H1 (cell line): ENCODE measurements around the gene DOCK3. TPM values are rescaled to one million over a fixed set of nuclear protein-coding genes. Genes with fewer than 3 reads are reported as not detected.

ENCODE experiments used
- CTCF ChIA-PET: fragments of 300-600 bp; sonication (Branson Sonifier 250); formaldehyde crosslinking; loops from one replicate; lab custom pipeline; 2021; ENCODE audit not compliant: partially characterized antibody; lab: Charles Lee
- POLR2A ChIA-PET: fragments of 300-600 bp; sonication (Branson Sonifier 250); formaldehyde crosslinking; loops from one replicate; lab custom pipeline; 2021; ENCODE audit warnings: inconsistent platforms; ENCODE audit not compliant: partially characterized antibody; lab: Charles Lee
- DNase-seq, 2 experiments: peaks; one replicate each; pipeline versions ENCODE4 v3.0.0 to v3.0.0-alpha.2; 2010 to 2022; ENCODE audit warnings: low spot score in 2 of 2, low read depth in 1 of 2, mixed read lengths in 1 of 2
- FAIRE-seq: peaks from 2 replicates; lab custom pipeline; 2011; peaks lifted over from hg19 to GRCh38; lab: Jason Lieb, UNC
- H2AFZ ChIP-seq: 2 replicates; pipeline ENCODE4 v1.8.1; 2012; ENCODE audit warnings: low read length, inconsistent platforms
- H2AK5ac ChIP-seq: 2 replicates; pipeline ENCODE4 v1.6.1; 2013; ENCODE audit warnings: low read depth, low read length
- H2BK120ac ChIP-seq: replicated peaks from 2 replicates; pipeline ENCODE3; 2013; ENCODE audit warnings: low read depth, low read length, inconsistent platforms
- H2BK12ac ChIP-seq: 2 replicates; pipeline ENCODE4 v1.6.1; 2013; ENCODE audit warnings: low read depth, low read length
- H2BK15ac ChIP-seq: 2 replicates; pipeline ENCODE4 v1.6.1; 2013; ENCODE audit warnings: low read length
- H2BK20ac ChIP-seq: 2 replicates; pipeline ENCODE4 v1.6.1; 2013; ENCODE audit warnings: low read length
- H2BK5ac ChIP-seq: 2 replicates; pipeline ENCODE4 v1.6.1; 2013; ENCODE audit warnings: low read depth, low read length
- H3K14ac ChIP-seq: 2 replicates; pipeline ENCODE4 v1.6.1; 2013; ENCODE audit warnings: inconsistent platforms; ENCODE audit not compliant: insufficient read length
- H3K18ac ChIP-seq: 2 replicates; pipeline ENCODE4 v1.6.1; 2013; ENCODE audit warnings: low read length; ENCODE audit errors: extremely low read depth
- H3K23ac ChIP-seq: 2 replicates; pipeline ENCODE4 v1.6.1; 2013; ENCODE audit warnings: inconsistent platforms; ENCODE audit not compliant: insufficient read length
- H3K23me2 ChIP-seq: 2 replicates; pipeline ENCODE4 v1.6.1; 2013; ENCODE audit warnings: low read depth, low read length
- H3K27ac ChIP-seq: 2 replicates; pipeline ENCODE4 v1.6.1; 2011; ENCODE audit warnings: low read depth, low read length, inconsistent platforms
- H3K27me3 ChIP-seq, 4 experiments: replicated peaks in 1 of 4; 1 replicate in 1 of 4; 2 replicates in 3 of 4; pipeline versions ENCODE4 v1.6.1 to v1.8.1; 2011 to 2013; ENCODE audit warnings: low read length in 3 of 4, mild to moderate bottlenecking in 3 of 4, inconsistent platforms in 2 of 4, mixed read lengths in 2 of 4, moderate library complexity in 1 of 4; ENCODE audit not compliant: control insufficient read depth in 3 of 4, insufficient read depth in 3 of 4; ENCODE audit errors: extremely low read depth in 1 of 4
- H3K36me3 ChIP-seq, 4 experiments: 2 replicates each; pipeline versions ENCODE4 v1.6.1 to v1.8.1; 2011 to 2013; ENCODE audit warnings: mild to moderate bottlenecking in 4 of 4, low read length in 3 of 4, moderate library complexity in 2 of 4, control low read depth in 1 of 4, inconsistent platforms in 1 of 4; ENCODE audit not compliant: insufficient read depth in 4 of 4, control insufficient read depth in 2 of 4
- H3K4ac ChIP-seq: replicated peaks from 2 replicates; pipeline ENCODE3; 2013; ENCODE audit warnings: low read length, low read depth, mixed read lengths, inconsistent platforms; ENCODE audit not compliant: insufficient read length
- H3K4me1 ChIP-seq, 4 experiments: replicated peaks in 1 of 4; 1 replicate in 1 of 4; 2 replicates in 3 of 4; pipeline versions ENCODE4 v1.6.1 to v1.8.1; 2011 to 2013; ENCODE audit warnings: low read length in 3 of 4, inconsistent platforms in 2 of 4, mixed read lengths in 1 of 4; ENCODE audit not compliant: insufficient read depth in 4 of 4, control insufficient read depth in 3 of 4
- H3K4me2 ChIP-seq, 2 experiments: 2 replicates each; pipeline versions ENCODE4 v1.6.1 to v1.8.1; 2011 to 2013; ENCODE audit warnings: low read depth in 2 of 2, low read length in 2 of 2, control low read depth in 1 of 2, inconsistent platforms in 1 of 2, mild to moderate bottlenecking in 1 of 2; ENCODE audit not compliant: insufficient read depth in 1 of 2
- H3K4me3 ChIP-seq, 4 experiments: fragments of 200-600, 300-600 bp in 1 of 4; sonication (generic), shearing (Covaris generic), sonication (Bioruptor Twin) in 1 of 4; 2 replicates each; pipeline versions ENCODE4 v1.5.1 to v1.8.1; 2011 to 2016; ENCODE audit warnings: low read length in 4 of 4, low read depth in 3 of 4, control low read depth in 2 of 4, inconsistent platforms in 2 of 4, mild to moderate bottlenecking in 2 of 4, mixed read lengths in 1 of 4, moderate library complexity in 1 of 4; ENCODE audit not compliant: insufficient read depth in 2 of 4; ENCODE audit errors: extremely low read depth in 1 of 4
- H3K56ac ChIP-seq: replicated peaks from 2 replicates; pipeline ENCODE3; 2013; ENCODE audit warnings: low read depth, mild to moderate bottlenecking, mixed read lengths, low read length, inconsistent platforms; ENCODE audit not compliant: insufficient read length
- H3K79me1 ChIP-seq: 2 replicates; pipeline ENCODE4 v1.6.1; 2013; ENCODE audit warnings: low read depth, low read length, control low read depth
- H3K79me2 ChIP-seq, 2 experiments: 2 replicates each; pipeline versions ENCODE4 v1.6.1 to v1.8.1; 2012 to 2013; ENCODE audit warnings: low read length in 2 of 2, mild to moderate bottlenecking in 2 of 2, inconsistent platforms in 1 of 2; ENCODE audit not compliant: insufficient read depth in 2 of 2, control insufficient read depth in 1 of 2
- H3K9ac ChIP-seq, 4 experiments: replicated peaks in 1 of 4; 1 replicate in 1 of 4; 2 replicates in 3 of 4; pipeline versions ENCODE4 v1.6.1 to v1.8.1; 2011 to 2013; ENCODE audit warnings: low read depth in 3 of 4, low read length in 3 of 4, control low read depth in 2 of 4, mild to moderate bottlenecking in 2 of 4, moderate library complexity in 2 of 4, inconsistent platforms in 1 of 4; ENCODE audit errors: extremely low read depth in 1 of 4
- H3K9me3 ChIP-seq, 2 experiments: 2 replicates each; pipeline versions ENCODE4 v1.6.1 to v1.8.1; 2012 to 2013; ENCODE audit warnings: mild to moderate bottlenecking in 2 of 2, moderate library complexity in 2 of 2, control low read depth in 1 of 2, inconsistent platforms in 1 of 2, low read depth in 1 of 2, low read length in 1 of 2, mixed read lengths in 1 of 2; ENCODE audit not compliant: insufficient read depth in 2 of 2
- H4K20me1 ChIP-seq, 2 experiments: replicated peaks in 1 of 2; 2 replicates each; pipeline versions ENCODE3 to v1.8.1; 2011 to 2013; ENCODE audit warnings: inconsistent platforms in 2 of 2, low read length in 2 of 2, mild to moderate bottlenecking in 1 of 2; ENCODE audit not compliant: insufficient read depth in 2 of 2, control insufficient read depth in 1 of 2
- H4K5ac ChIP-seq: 2 replicates; pipeline ENCODE4 v1.6.1; 2013; ENCODE audit warnings: low read length, low read depth, mixed read lengths, inconsistent platforms; ENCODE audit not compliant: insufficient read length
- H4K8ac ChIP-seq: 2 replicates; pipeline ENCODE4 v1.8.0; 2013; ENCODE audit warnings: mild to moderate bottlenecking, moderate library complexity, low read length, inconsistent platforms; ENCODE audit not compliant: insufficient read depth; ENCODE audit errors: extremely low read depth
- H4K91ac ChIP-seq: replicated peaks from 2 replicates; pipeline ENCODE3; 2013; ENCODE audit warnings: low read length, mixed read lengths, inconsistent platforms; ENCODE audit not compliant: insufficient read length
- HDAC2 ChIP-seq, 2 experiments: fragments of 300-600 bp in 1 of 2; sonication (generic) in 1 of 2; IDR thresholded peaks; 2 replicates each; pipeline ENCODE4 v1.6.1; 2011 to 2012; ENCODE audit warnings: low read depth in 2 of 2, low read length in 2 of 2, mild to moderate bottlenecking in 2 of 2, moderate library complexity in 2 of 2, borderline replicate concordance in 1 of 2, inconsistent platforms in 1 of 2
- RFX5 ChIP-seq: IDR thresholded peaks from 2 replicates; pipeline ENCODE4 v1.6.1; 2011; ENCODE audit warnings: low read depth, low read length, improper control_type of control experiment, borderline replicate concordance
- TCF12 ChIP-seq: IDR thresholded peaks from 2 replicates; pipeline ENCODE4 v1.6.1; 2011; ENCODE audit warnings: low read depth, mild to moderate bottlenecking, low read length
- WGBS, 2 experiments: shearing (Covaris generic) in 1 of 2; methylation state at CpG; one replicate each; pipeline versions ENCODE4 v1.1.6 to v1.1.7; 2013 to 2015; ENCODE audit warnings: low lambda C conversion rate in 2 of 2, mixed read lengths in 2 of 2, inconsistent platforms in 1 of 2, low coverage in 1 of 2, missing lambda C conversion rate in 1 of 2; ENCODE audit not compliant: insufficient replicate concordance in 2 of 2, insufficient coverage in 1 of 2, insufficient read length in 1 of 2; ENCODE audit errors: extremely low coverage in 1 of 2, missing lambda C conversion rate in 1 of 2; 5-methylcytosine and 5-hydroxymethylcytosine counted together
- polyA plus RNA-seq, 7 experiments: library from polyadenylated mRNA; depleted of rRNA in 3 of 7; stranded (reverse) in 5 of 7; unstranded in 2 of 7; fragments of >200 nt in 5 of 7; fragments of 200-250 nt in 2 of 7; gene quantifications; 1 replicate in 5 of 7; 2 replicates in 1 of 7; 4 replicates in 1 of 7; pipeline versions ENCODE4 v1.2.1 to v1.2.3, GENCODE V29; 2011 to 2013; ENCODE audit warnings: missing spikeins in 2 of 7, mixed read lengths in 2 of 7
- total RNA-seq: library from RNA; stranded (reverse); fragmentation: NEBNext Ultra II Directional; extraction: Animal tissue kit (Norgen Biotek cat#: 25700); gene quantifications from 2 replicates; pipeline ENCODE4 v1.2.1, GENCODE V29; 2021

DOCK3 gene
- total and polyA plus RNA-seq, 2 of the 8 experiments (the other 6 are each of a cell fraction or from before 2014, with no cell fraction given) = 2.7 to 5.0 TPM

GRCh38 chr3:51373658-51374421, 699.1 kb downstream of the DOCK3 start:
- H3K9me3 ChIP-seq = no peaks in the 10 kb centered on the region
- H3K9ac ChIP-seq = no peak overlapping the region
- H2BK12ac ChIP-seq = no peak overlapping the region
- H3K4me1 ChIP-seq = no peaks in the 10 kb centered on the region
- no peak overlapping the region for H4K8ac ChIP-seq
- no peaks in the 10 kb centered on the region for H3K27me3 ChIP-seq
- peaks cover 0 to 6% (median 0%) of the 10 kb centered on the region in 4 experiments; a peak in 3 of 8 replicates for H3K36me3 ChIP-seq
- H4K20me1 ChIP-seq = peaks cover 0 to 2% of the 10 kb centered on the region in 2 experiments
- ChIA-PET POLR2A (no interaction called here), CTCF (interaction anchor here (3.9 to 5.5 kb wide), 2 partner anchors 274 to 746 kb away, joined by 14 to 51 read pairs; no protein-coding TSS in a partner anchor)
- H3K18ac ChIP-seq = no peak overlapping the region
- no peak overlapping the region for H3K4me3 ChIP-seq
- H2AFZ ChIP-seq = no peak overlapping the region
- H2BK20ac ChIP-seq = no peak overlapping the region
- H2AK5ac ChIP-seq = no peak overlapping the region
- H3K79me1 ChIP-seq = no peaks in the 10 kb centered on the region
- H3K4ac ChIP-seq = no peak overlapping the region
- H3K4me2 ChIP-seq = no peak overlapping the region
- H2BK15ac ChIP-seq = no peak overlapping the region
- H4K91ac ChIP-seq = no peak overlapping the region
- H3K23me2 ChIP-seq = no peaks in the 10 kb centered on the region
- DNase-seq = no peak
- no peak overlapping the region for H3K23ac ChIP-seq
- no peak overlapping the region for H3K56ac ChIP-seq
- H2BK120ac ChIP-seq = no peak overlapping the region
- H4K5ac ChIP-seq = no peak overlapping the region
- FAIRE-seq = no peak
- H2BK5ac ChIP-seq = no peak overlapping the region
- 84% methylated on average over 5 of the region's 5 CpGs; no CpG with 5 or more reads in 1 of the 2 experiments for WGBS, 2 experiments
- no peaks in the 10 kb centered on the region for H3K79me2 ChIP-seq
- no peak overlapping the region for H3K27ac ChIP-seq
- no peak overlapping the region for H3K14ac ChIP-seq
- TF ChIP-seq RFX5 = no peak
- no peak for TF ChIP-seq TCF12
- no peak for TF ChIP-seq HDAC2 (IDR thresholded peaks at IDR 0.05; ENCODE audit: borderline replicate concordance in 1 of 2, low read depth in 2 of 2, low read length in 2 of 2)
